CD14-positive monocyte (primary cell): ENCODE results near the gene CACNA2D2. TPM values are rescaled to one million over a fixed set of nuclear protein-coding genes. Genes with fewer than 3 reads are reported as not detected.

Source experiments
- DNase-seq, 3 donors: peaks; one replicate each; pipeline ENCODE4 v3.0.0-alpha.2; 2011 to 2022
- H2AFZ ChIP-seq: 2 replicates; pipeline ENCODE4 v1.6.0; 2012; ENCODE audit warnings: mild to moderate bottlenecking, low read depth, low read length, inconsistent platforms; ENCODE audit not compliant: insufficient read depth, poor library complexity, severe bottlenecking
- H3K27ac ChIP-seq, 2 donors: 1 replicate in 1 of 2; 2 replicates in 1 of 2; pipeline ENCODE4 v1.5.1; 2012 to 2013; ENCODE audit warnings: low read length in 2 of 2, control low read depth in 1 of 2, inconsistent platforms in 1 of 2, low read depth in 1 of 2, mild to moderate bottlenecking in 1 of 2
- H3K27me3 ChIP-seq, 2 donors: one replicate each; pipeline versions ENCODE4 v1.6.0 to v1.6.1; 2011 to 2013; ENCODE audit warnings: low read length in 2 of 2; ENCODE audit not compliant: control insufficient read depth in 2 of 2, insufficient read depth in 2 of 2
- H3K36me3 ChIP-seq, 2 donors: replicated peaks in 1 of 2; 1 replicate in 1 of 2; 2 replicates in 1 of 2; pipeline versions ENCODE4 v1.5.1 to v1.6.1; 2012 to 2013; ENCODE audit warnings: low read length in 2 of 2, control low read depth in 1 of 2, inconsistent platforms in 1 of 2, mild to moderate bottlenecking in 1 of 2; ENCODE audit not compliant: insufficient read depth in 2 of 2, control insufficient read depth in 1 of 2
- H3K4me1 ChIP-seq, 2 donors: 1 replicate in 1 of 2; 2 replicates in 1 of 2; pipeline versions ENCODE4 v1.5.1 to v1.6.1; 2012 to 2013; ENCODE audit warnings: low read length in 2 of 2, control low read depth in 1 of 2, inconsistent platforms in 1 of 2, mild to moderate bottlenecking in 1 of 2, moderate library complexity in 1 of 2; ENCODE audit not compliant: insufficient read depth in 2 of 2, control insufficient read depth in 1 of 2
- H3K4me2 ChIP-seq: replicated peaks from 2 replicates; pipeline ENCODE3; 2012; ENCODE audit warnings: low read length, moderate library complexity, mild to moderate bottlenecking; ENCODE audit not compliant: poor library complexity, severe bottlenecking; ENCODE audit errors: extremely low read depth
- H3K4me3 ChIP-seq, 3 experiments: fragments of 200-600 bp in 1 of 3; sonication (generic) in 1 of 3; replicated peaks in 1 of 3; 1 replicate in 2 of 3; 2 replicates in 1 of 3; pipeline ENCODE4 v1.5.1; 2011 to 2013; ENCODE audit warnings: low read length in 3 of 3, mild to moderate bottlenecking in 3 of 3, control low read depth in 2 of 3, low read depth in 2 of 3, inconsistent platforms in 1 of 3, moderate library complexity in 1 of 3
- H3K79me2 ChIP-seq: 2 replicates; pipeline ENCODE4 v1.6.0; 2012; ENCODE audit warnings: mild to moderate bottlenecking, control low read depth, inconsistent platforms, low read length, moderate library complexity; ENCODE audit not compliant: insufficient read depth
- H3K9ac ChIP-seq: 2 replicates; pipeline ENCODE4 v1.6.0; 2017; ENCODE audit warnings: low read length, mild to moderate bottlenecking; ENCODE audit not compliant: insufficient read depth, poor library complexity, severe bottlenecking
- H3K9me3 ChIP-seq, 2 donors: replicated peaks in 1 of 2; 1 replicate in 1 of 2; 2 replicates in 1 of 2; pipeline versions ENCODE4 v1.5.1 to v1.6.1; 2012 to 2013; ENCODE audit warnings: low read length in 2 of 2, control low read depth in 1 of 2; ENCODE audit not compliant: control insufficient read depth in 1 of 2, insufficient read depth in 1 of 2
- H4K20me1 ChIP-seq: 2 replicates; pipeline ENCODE4 v1.6.0; 2012; ENCODE audit warnings: mild to moderate bottlenecking, low read length, control low read depth, moderate library complexity; ENCODE audit not compliant: insufficient read depth
- H3K27ac Mint-ChIP-seq, 7 donors: one replicate each; pipeline ENCODE4 v1.8.0; 2020; ENCODE audit warnings: mild to moderate bottlenecking in 7 of 7, mixed read lengths in 7 of 7, moderate library complexity in 6 of 7, inconsistent platforms in 2 of 7
- H3K27me3 Mint-ChIP-seq, 3 donors: one replicate each; pipeline ENCODE4 v1.8.0; 2021 to 2022; ENCODE audit warnings: low read depth in 3 of 3, mild to moderate bottlenecking in 3 of 3, mixed read lengths in 3 of 3, moderate library complexity in 3 of 3, inconsistent platforms in 1 of 3
- H3K36me3 Mint-ChIP-seq, 2 donors: one replicate each; pipeline ENCODE4 v1.8.0; 2020; ENCODE audit warnings: mixed read lengths in 2 of 2, inconsistent platforms in 1 of 2, mild to moderate bottlenecking in 1 of 2
- H3K4me1 Mint-ChIP-seq: one replicate; pipeline ENCODE4 v1.8.0; 2020; ENCODE audit warnings: mild to moderate bottlenecking, mixed read lengths
- H3K4me3 Mint-ChIP-seq, 2 donors: one replicate each; pipeline ENCODE4 v1.8.0; 2020; ENCODE audit warnings: mild to moderate bottlenecking in 2 of 2, mixed read lengths in 2 of 2, moderate library complexity in 1 of 2
- H3K9me3 Mint-ChIP-seq, 7 donors: one replicate each; pipeline ENCODE4 v1.8.0; 2020 to 2022; ENCODE audit warnings: mixed read lengths in 7 of 7, mild to moderate bottlenecking in 6 of 7, moderate library complexity in 6 of 7, inconsistent platforms in 2 of 7
- CTCF ChIP-seq: fragments of 200-600 bp; IDR thresholded peaks from one replicate; pipeline ENCODE4 v1.8.0; 2022; ENCODE audit warnings: antibody characterized with exemption, mild to moderate bottlenecking
- WGBS: methylation state at CpG from one replicate; pipeline ENCODE4 v1.1.5; 2013; ENCODE audit warnings: missing lambda C conversion rate; ENCODE audit not compliant: insufficient coverage; 5-methylcytosine and 5-hydroxymethylcytosine counted together
- intact Hi-C, 2 donors: fragments of 100-400 bp; cut with micrococcal nuclease; formaldehyde crosslinking; loops; one replicate each; pipeline versions ENCODE4 v1.15.0 to v1.15.1; 2023
- polyA plus RNA-seq, 3 donors: library from polyadenylated mRNA; depleted of rRNA in 1 of 3; unstranded in 2 of 3; stranded (reverse) in 1 of 3; fragments of 300-500 nt in 2 of 3; fragments of >200 nt in 1 of 3; fragmentation: Illumina TruSeq in 2 of 3; gene quantifications; 1 replicate in 2 of 3; 2 replicates in 1 of 3; pipeline ENCODE4 v1.2.3, GENCODE V29; 2012 to 2021

Gene CACNA2D2
- polyA plus RNA-seq, 3 donors = 0.09 to 0.16 TPM; not detected in 1

GRCh38 chr3:50551681-50552435 lies 48.4 kb upstream of the CACNA2D2 start:
- Mint-ChIP-seq H3K27ac (no peak overlapping the region), H3K27me3 (peaks cover 3 to 4% (median 3%) of the 10 kb centered on the region in 3 donors), H3K9me3 (no peaks in the 10 kb centered on the region), H3K4me3 (no peak overlapping the region), H3K4me1 (no peaks in the 10 kb centered on the region), H3K36me3 (no peaks in the 10 kb centered on the region)
- H4K20me1 ChIP-seq = no peaks in the 10 kb centered on the region
- H3K79me2 ChIP-seq = no peaks in the 10 kb centered on the region
- no peaks in the 10 kb centered on the region for H3K9me3 ChIP-seq
- H3K27me3 ChIP-seq = no peaks in the 10 kb centered on the region
- H3K27ac ChIP-seq = no peak overlapping the region
- H3K9ac ChIP-seq = no peak overlapping the region
- H3K4me1 ChIP-seq = no peaks in the 10 kb centered on the region
- DNase-seq = no peak
- no peak overlapping the region for H2AFZ ChIP-seq
- intact Hi-C loops = no loop called here
- 90% methylated on average over 5 of the region's 7 CpGs for WGBS
- H3K4me2 ChIP-seq = no peak overlapping the region
- no peaks in the 10 kb centered on the region for H3K36me3 ChIP-seq
- H3K4me3 ChIP-seq = no peak overlapping the region
- TF ChIP-seq CTCF = no peak

- Mint-ChIP-seq H3K36me3 (no peaks in the 10 kb centered on the region), H3K4me1 (no peaks in the 10 kb centered on the region), H3K27me3 (peaks cover 2 to 3% (median 3%) of the 10 kb centered on the region in 3 donors), H3K27ac (peak overlapping the region in 1 of 7 donors; percentile 11), H3K4me3 (no peak overlapping the region), H3K9me3 (no peaks in the 10 kb centered on the region)
- no peaks in the 10 kb centered on the region for H3K79me2 ChIP-seq
- H3K4me3 ChIP-seq = no peak overlapping the region
- H3K4me1 ChIP-seq = no peaks in the 10 kb centered on the region
- H4K20me1 ChIP-seq = no peaks in the 10 kb centered on the region
- DNase-seq = no peak
- no peak for TF ChIP-seq CTCF
- no peaks in the 10 kb centered on the region for H3K36me3 ChIP-seq
- no peak overlapping the region for H2AFZ ChIP-seq
- H3K4me2 ChIP-seq = no peak overlapping the region
- intact Hi-C loops = no loop called here
- H3K27ac ChIP-seq = no peak overlapping the region
- no peaks in the 10 kb centered on the region for H3K9me3 ChIP-seq
- no peak overlapping the region for H3K9ac ChIP-seq
- 65% methylated on average over 6 of the region's 9 CpGs for WGBS
- no peaks in the 10 kb centered on the region for H3K27me3 ChIP-seq
Measured at GRCh38 chr3:50551054-50551659, 47.7 kb upstream of the CACNA2D2 start.
